Colonic mucosa (tissue), 4 donors: ENCODE results near the gene GMNC. TPM values are rescaled to one million over a fixed set of nuclear protein-coding genes. Genes with fewer than 3 reads are reported as not detected.

Experiments used
- DNase-seq: peaks from one replicate; pipeline ENCODE4 v3.0.0-alpha.2; 2020
- H3K27ac ChIP-seq: fragments of 200-600 bp; one replicate; pipeline ENCODE4 v1.8.0; 2021
- H3K27me3 ChIP-seq: fragments of 200-600 bp; one replicate; pipeline ENCODE4 v1.8.0; 2021
- H3K36me3 ChIP-seq: fragments of 200-600 bp; one replicate; pipeline ENCODE4 v1.8.0; 2021
- H3K4me1 ChIP-seq: fragments of 200-600 bp; one replicate; pipeline ENCODE4 v1.8.0; 2021; ENCODE audit warnings: mild to moderate bottlenecking
- H3K4me3 ChIP-seq: fragments of 200-600 bp; one replicate; pipeline ENCODE4 v1.8.0; 2021
- H3K9ac ChIP-seq, 2 donors: one replicate each; pipeline ENCODE4 v1.7.0; 2013; ENCODE audit warnings: control low read depth in 2 of 2, low read depth in 2 of 2, low read length in 2 of 2
- H3K9me3 ChIP-seq: fragments of 200-600 bp; one replicate; pipeline ENCODE4 v1.8.0; 2021
- intact Hi-C: fragments of 100-400 bp; cut with DNase I; formaldehyde crosslinking; loops from one replicate; pipeline ENCODE4 v1.14.1; 2022
- total RNA-seq, 2 donors: library from RNA; stranded (reverse); fragmentation: NEBNext Ultra II Directional in 1 of 2; extraction: Animal tissue kit (Norgen Biotek cat#: 25700) in 1 of 2; gene quantifications; one replicate each; pipeline ENCODE4 v1.2.1, GENCODE V29; 2021
- TF ChIP-seq, protein P1 (sequence below): fragments of 200-600 bp; IDR thresholded peaks from one replicate; pipeline ENCODE4 v1.8.0; 2022; ENCODE audit warnings: antibody characterized with exemption, mild to moderate bottlenecking
- donor health status: healthy.
- donor health status: DM: no; HTN: no; CAD: no.
- donor health status: DM: no; HTN: no; CAD: no.

The GMNC gene
- total RNA-seq, 2 donors from 2014 or later = not detected

DNA sequence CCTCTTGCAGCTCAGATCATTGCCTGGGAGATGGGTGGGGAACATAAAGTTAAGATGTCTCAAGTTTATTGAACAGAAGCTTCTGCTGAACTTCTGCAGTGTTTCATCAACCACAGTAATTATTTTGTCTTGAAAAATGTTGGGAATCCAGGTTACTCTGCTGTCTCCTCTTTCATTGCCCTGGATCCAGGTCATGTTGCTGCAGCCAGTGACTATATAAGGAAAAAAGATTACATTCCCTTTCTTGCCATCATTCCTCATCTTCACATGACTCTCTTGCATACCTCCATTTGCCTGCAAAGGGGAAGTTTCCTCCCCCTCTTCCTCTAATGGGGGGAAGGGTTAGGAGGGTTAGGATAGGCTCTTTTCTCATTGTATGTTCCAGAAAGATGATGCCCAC lies 15.1 kb downstream of the GMNC start:
- intact Hi-C loops = no loop called here
- Histone ChIP-seq H3K36me3 (no peaks in the 10 kb centered on the region), H3K4me1 (no peaks in the 10 kb centered on the region), H3K9ac (no peak overlapping the region), H3K9me3 (no peaks in the 10 kb centered on the region), H3K27ac (no peak overlapping the region), H3K4me3 (no peak overlapping the region), H3K27me3 (no peaks in the 10 kb centered on the region)
- DNase-seq = no peak
- TF ChIP-seq, protein P1, sequence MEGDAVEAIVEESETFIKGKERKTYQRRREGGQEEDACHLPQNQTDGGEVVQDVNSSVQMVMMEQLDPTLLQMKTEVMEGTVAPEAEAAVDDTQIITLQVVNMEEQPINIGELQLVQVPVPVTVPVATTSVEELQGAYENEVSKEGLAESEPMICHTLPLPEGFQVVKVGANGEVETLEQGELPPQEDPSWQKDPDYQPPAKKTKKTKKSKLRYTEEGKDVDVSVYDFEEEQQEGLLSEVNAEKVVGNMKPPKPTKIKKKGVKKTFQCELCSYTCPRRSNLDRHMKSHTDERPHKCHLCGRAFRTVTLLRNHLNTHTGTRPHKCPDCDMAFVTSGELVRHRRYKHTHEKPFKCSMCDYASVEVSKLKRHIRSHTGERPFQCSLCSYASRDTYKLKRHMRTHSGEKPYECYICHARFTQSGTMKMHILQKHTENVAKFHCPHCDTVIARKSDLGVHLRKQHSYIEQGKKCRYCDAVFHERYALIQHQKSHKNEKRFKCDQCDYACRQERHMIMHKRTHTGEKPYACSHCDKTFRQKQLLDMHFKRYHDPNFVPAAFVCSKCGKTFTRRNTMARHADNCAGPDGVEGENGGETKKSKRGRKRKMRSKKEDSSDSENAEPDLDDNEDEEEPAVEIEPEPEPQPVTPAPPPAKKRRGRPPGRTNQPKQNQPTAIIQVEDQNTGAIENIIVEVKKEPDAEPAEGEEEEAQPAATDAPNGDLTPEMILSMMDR = no peak

DNA sequence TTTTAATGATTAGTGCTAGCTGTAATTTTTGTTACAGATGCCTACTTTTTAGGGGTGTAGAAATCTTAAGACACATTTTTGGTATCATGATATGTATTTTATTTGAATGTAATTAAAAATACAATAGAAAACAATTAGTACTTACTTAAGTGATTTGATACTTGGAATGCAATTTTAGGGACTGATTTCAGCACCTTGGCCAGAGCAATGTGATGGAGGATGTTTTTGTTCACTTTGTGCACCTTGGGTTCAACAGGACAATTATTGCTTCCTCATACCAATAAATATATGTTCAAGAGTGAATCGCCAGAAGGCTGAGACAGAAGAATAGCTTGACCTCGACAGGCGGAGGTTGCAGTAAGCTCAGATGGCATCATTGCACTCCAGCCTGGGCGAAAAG lies 22.3 kb downstream of the GMNC start:
- H3K27ac ChIP-seq = no peak overlapping the region
- no peak overlapping the region for H3K9ac ChIP-seq
- intact Hi-C loops = no loop called here
- H3K4me3 ChIP-seq = no peak overlapping the region
- no peaks in the 10 kb centered on the region for H3K36me3 ChIP-seq
- H3K9me3 ChIP-seq = no peaks in the 10 kb centered on the region
- no peak for DNase-seq
- TF ChIP-seq, protein P1 = no peak
- no peaks in the 10 kb centered on the region for H3K4me1 ChIP-seq
- no peaks in the 10 kb centered on the region for H3K27me3 ChIP-seq

DNA sequence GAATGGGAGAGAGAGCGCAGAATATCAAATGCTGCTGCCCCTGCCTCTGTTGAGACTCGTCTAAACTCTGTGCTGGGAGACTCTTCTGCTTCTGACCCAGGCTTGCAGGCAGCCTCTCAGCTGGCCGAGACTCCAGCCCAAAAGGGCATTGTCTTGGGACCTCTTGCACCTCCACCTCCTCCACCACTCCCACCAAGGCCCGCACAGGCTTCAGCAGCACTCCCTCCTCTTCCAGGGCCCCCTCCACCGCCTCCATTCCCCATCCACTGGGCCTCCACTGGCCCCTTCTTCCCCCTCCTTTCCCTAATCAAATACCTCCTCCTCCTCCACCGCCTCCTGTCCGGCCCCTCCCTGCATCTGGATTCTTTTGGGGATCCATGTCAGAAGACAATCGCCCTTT lies 31.3 kb downstream of the GMNC start:
- Histone ChIP-seq H3K27ac (no peak overlapping the region), H3K9me3 (no peaks in the 10 kb centered on the region), H3K4me3 (no peak overlapping the region), H3K9ac (no peak overlapping the region), H3K4me1 (no peaks in the 10 kb centered on the region), H3K36me3 (no peaks in the 10 kb centered on the region), H3K27me3 (no peaks in the 10 kb centered on the region)
- TF ChIP-seq, protein P1 = no peak
- no peak for DNase-seq
- intact Hi-C loops = no loop called here

DNA sequence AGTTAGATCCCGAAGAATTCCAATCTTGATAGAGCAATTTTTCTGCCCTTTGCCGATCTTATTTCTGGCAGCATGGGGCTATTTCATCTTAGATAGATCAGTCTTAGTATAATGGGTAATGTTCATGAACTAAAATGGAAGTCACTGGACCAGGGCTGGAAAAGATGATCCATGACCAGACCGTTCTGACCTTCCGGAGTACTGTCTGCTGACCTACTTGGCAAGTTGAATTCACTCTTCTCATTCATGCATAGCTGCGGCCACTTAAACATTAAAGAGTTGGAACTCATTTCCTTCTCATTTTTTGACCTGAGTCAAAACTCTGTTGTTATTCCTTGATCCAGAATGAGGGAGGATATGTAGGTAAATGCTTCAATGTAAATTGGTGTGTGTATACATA lies 32.5 kb downstream of the GMNC start:
- Histone ChIP-seq H3K4me3 (no peak overlapping the region), H3K9me3 (no peaks in the 10 kb centered on the region), H3K4me1 (no peaks in the 10 kb centered on the region), H3K27ac (no peak overlapping the region), H3K27me3 (no peaks in the 10 kb centered on the region), H3K9ac (no peak overlapping the region), H3K36me3 (no peaks in the 10 kb centered on the region)
- TF ChIP-seq, protein P1 = no peak
- DNase-seq = no peak
- intact Hi-C loops = no loop called here

DNA sequence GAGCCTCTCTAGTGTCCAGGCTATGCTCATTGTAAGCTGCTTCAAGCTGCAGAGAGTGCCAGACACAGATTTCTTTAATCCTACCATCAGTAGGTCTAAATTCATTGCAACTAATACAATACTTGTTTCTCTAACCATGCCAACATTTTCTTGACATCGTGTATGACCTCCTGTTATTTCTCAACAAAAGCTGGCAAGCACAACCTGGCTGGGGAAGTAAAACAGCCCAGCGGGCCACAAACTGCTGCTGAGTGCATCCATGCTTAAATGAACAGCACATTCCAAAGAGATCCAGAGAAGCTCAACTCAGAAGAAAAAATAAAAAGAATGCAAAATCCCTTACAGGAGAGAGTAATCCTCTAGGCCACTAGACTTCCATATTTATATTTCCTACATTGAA lies 36.5 kb downstream of the GMNC start:
- Histone ChIP-seq H3K9ac (no peak overlapping the region), H3K36me3 (no peaks in the 10 kb centered on the region), H3K4me1 (no peaks in the 10 kb centered on the region), H3K27me3 (no peaks in the 10 kb centered on the region), H3K9me3 (no peaks in the 10 kb centered on the region), H3K27ac (no peak overlapping the region), H3K4me3 (no peak overlapping the region)
- TF ChIP-seq, protein P1 = no peak
- intact Hi-C loops = no loop called here
- no peak for DNase-seq
